ENCODE measurements around the gene ATP8B3.

The ATP8B3 gene

DNA sequence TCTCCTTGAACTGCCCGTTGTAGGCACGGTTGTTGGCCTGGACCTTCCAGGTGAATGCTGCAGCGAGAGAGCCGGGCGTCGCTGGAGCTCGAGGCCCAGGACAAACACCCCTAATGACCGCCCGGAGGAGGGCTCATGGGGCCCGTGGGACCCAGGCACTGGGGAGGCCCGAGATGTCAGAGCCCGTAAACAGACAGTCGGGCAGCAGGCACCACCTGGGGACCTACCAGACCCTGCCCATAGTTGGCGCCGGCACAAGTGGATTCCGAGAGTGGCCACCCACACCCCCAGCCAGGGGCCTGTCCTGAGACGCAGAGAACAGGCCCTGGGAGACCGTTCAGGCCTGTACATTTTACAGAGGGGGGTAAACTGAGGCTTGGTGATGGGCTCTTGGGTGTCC lies 2.4 kb downstream of the ATP8B3 start:
- no peak for DNase-seq (ENCODE audit: low read depth)
- no peak overlapping the region for H3K4me3 ChIP-seq (replicated peaks; ENCODE audit: low read depth, low read length)
- TF ChIP-seq, protein P1, sequence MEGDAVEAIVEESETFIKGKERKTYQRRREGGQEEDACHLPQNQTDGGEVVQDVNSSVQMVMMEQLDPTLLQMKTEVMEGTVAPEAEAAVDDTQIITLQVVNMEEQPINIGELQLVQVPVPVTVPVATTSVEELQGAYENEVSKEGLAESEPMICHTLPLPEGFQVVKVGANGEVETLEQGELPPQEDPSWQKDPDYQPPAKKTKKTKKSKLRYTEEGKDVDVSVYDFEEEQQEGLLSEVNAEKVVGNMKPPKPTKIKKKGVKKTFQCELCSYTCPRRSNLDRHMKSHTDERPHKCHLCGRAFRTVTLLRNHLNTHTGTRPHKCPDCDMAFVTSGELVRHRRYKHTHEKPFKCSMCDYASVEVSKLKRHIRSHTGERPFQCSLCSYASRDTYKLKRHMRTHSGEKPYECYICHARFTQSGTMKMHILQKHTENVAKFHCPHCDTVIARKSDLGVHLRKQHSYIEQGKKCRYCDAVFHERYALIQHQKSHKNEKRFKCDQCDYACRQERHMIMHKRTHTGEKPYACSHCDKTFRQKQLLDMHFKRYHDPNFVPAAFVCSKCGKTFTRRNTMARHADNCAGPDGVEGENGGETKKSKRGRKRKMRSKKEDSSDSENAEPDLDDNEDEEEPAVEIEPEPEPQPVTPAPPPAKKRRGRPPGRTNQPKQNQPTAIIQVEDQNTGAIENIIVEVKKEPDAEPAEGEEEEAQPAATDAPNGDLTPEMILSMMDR (IDR thresholded peaks at IDR 0.05; ENCODE audit: low read length, missing control alignments), result no peak

DNA sequence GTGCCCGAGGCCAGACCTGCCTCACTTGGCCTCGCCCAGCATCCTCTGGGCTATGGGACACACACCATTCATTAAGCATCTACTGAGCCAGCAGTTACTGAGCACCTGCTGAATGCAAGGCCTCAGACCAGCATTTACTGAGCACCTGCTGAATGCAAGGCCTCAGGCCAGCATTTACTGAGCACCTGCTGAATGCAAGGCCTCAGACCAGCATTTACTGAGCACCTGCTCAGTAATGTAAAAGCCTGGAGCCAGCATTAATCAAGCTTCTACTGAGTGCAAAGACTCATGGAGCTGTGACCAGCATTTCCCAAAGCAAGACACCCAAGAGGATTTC lies 3.7 kb downstream of the ATP8B3 start:
- no peak overlapping the region for H3K4me3 ChIP-seq (replicated peaks; ENCODE audit: low read depth, low read length)

DNA sequence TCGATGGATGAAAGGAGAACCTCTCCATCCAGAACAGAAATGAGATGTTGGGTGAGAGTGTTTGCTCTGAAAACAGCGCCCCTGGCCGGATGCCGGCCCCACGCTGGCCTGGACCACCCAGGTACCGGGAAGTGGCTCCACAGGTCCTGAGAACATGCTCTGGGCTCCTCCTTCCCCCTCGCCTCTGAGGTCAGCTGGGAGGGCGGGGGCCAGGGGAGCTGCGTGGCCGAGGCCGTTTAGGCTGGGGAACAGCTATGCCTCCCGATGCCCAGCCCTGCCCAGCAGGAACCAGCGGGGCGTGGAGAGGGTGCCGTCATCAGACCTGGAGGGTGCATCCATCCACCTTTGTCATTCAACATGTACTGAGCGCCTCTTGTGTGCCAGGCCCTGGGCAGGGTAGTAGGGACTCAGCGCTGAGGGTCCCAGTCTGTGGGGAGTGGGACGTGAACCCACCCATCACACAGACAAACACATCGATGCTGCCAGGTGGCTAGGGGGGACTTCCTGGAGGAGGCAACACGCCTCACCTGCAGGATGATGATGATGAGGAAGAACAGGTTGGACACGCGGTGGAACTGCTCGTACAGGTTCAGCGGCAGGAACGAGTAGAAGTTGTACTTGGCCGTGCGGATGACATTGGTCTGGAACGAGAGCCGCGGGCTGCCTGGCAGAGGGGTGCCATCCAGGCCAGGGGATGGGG lies 4.2 kb downstream of the ATP8B3 start:
- TF ChIP-seq, protein P1 (IDR thresholded peaks at IDR 0.05; ENCODE audit: low read length, missing control alignments), result no peak
- no peak for DNase-seq (ENCODE audit: low read depth)
- no peak overlapping the region for H3K4me3 ChIP-seq (replicated peaks; ENCODE audit: low read depth, low read length)

More for the DNA sequence above, 3.7 kb downstream of the ATP8B3 start:
- no peak for DNase-seq (ENCODE audit: low read depth)
- TF ChIP-seq, protein P1 (IDR thresholded peaks at IDR 0.05; ENCODE audit: low read length, missing control alignments), result no peak

DNA sequence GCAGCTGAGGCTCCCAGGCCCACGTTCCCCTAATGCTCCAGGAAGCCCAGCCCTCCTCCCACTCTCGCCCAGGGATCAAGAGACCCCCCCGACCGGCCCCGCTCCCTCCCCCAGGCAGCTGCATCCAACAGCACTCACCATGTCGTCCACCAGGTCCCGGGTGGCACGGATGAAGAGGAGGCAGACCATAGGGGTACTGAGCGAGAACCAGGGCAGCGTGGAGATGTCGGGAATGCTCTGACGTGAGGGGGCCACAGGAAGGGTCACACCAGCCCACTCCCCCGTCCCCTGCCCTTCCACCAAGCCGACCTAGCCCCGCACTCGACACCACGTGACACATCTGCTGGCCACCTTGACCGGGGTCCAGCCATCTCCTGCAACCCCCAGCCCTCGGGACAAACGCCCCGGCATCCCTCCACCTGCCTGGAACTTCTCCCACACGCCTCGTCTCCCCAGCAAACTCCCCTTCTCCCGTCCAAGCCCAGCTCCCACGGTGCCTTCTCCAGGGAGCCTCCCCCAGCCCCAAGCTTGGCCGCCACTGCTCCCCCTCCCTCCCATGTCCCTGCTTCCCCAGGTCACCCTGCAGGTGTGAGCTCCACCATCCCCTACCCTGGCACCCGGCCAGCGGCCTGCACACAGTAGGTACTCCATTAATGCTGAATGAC lies 4.9 kb downstream of the ATP8B3 start:
- H3K4me3 ChIP-seq (replicated peaks; ENCODE audit: low read depth, low read length), result no peak overlapping the region
- no peak for DNase-seq (ENCODE audit: low read depth)
- TF ChIP-seq, protein P1 (IDR thresholded peaks at IDR 0.05; ENCODE audit: low read length, missing control alignments), result no peak

DNA sequence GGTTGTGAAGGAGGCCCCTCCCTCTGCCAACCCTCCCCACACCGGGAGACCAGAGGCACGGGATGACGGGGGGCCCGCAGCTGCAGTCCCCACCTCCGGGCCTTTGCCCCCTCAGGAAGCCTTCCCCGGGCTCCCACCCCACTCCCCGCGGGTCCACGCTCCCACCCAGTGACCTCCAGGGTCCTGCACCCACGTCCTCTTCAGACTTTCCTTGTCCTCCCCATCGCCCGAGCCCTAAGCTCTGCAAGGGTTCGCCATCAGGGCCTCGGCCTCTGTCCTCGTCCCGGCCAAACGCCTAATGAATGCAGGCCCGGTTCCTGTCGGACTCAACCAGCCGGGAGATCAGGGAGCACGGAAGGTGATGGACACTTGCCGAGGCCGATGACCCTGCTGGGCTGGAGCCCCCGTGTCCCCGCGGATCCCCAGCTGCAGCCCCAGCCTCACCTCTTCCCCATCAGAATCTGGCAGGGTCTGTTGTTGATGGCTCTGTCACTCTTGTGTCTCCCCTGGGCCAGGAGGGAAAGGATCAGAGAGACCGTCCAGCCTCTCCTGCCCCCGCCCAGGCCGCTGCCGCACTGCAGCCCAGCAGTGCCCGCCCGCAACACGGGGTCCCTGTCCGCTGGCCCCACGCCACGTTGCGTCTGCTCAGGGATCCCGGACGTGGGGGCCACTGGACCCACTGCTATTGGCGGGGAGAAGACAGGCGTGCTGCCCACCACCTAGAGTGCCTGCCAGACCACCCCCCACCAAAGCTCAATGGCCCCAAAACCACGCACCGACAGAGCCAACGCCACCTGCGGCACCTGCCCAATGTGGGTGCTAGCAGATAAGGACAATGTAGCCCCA lies 5.7 kb downstream of the ATP8B3 start:
- H3K4me3 ChIP-seq (replicated peaks; ENCODE audit: low read depth, low read length), result no peak overlapping the region
- no peak for DNase-seq (ENCODE audit: low read depth)
- TF ChIP-seq, protein P1 (IDR thresholded peaks at IDR 0.05; ENCODE audit: low read length, missing control alignments), result no peak

DNA sequence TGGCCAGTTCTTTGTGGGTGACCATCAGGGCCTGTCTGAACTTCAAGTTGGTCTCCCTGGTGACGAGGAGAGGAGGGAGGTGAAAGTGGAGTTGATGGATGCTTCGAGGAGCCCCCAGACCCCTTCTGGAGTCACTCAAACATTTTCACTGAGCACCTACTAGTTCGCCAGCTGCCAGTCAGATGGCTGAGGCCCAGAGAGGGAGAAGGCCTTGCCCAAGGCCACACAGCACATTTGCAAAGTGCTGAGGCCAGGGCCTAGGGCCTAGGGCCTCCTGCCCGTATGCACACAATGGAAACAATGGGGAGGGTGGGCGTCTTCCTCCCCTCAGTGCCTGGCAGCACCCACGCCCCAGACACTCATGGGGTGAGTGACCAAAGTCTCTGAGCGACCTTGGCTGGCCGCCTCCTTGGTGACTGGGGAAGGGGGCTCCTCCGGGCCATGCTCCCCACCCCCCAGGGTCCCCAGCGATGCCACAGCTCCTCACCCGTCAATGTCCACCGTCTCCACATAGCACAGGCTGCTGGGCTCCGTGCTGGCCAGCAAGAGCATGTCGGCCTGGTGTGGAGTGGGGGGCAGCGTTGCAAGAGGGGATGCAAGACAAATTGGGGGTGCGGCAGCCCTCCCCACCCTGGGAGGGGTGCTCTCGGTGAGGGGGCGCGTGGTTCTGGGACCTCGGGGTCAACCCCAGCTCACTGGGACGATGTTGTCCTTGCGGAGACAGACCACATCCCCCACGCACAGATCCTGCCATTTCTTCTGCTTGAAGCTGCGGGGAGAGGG lies 6.5 kb downstream of the ATP8B3 start:
- no peak overlapping the region for H3K4me3 ChIP-seq (replicated peaks; ENCODE audit: low read depth, low read length)
- TF ChIP-seq, protein P1 (IDR thresholded peaks at IDR 0.05; ENCODE audit: low read length, missing control alignments), result no peak
- DNase-seq (ENCODE audit: low read depth), result no peak

Measured in fibroblast of pulmonary artery (primary cell).